MM.1S (cell line): ENCODE data around the gene HSPB9.

Source experiments
- EZH2 ChIP-seq: fragments of 300-600 bp; sonication (generic); optimal IDR thresholded peaks from 2 replicates; pipeline ENCODE3; 2017; ENCODE audit warnings: low read depth, mild to moderate bottlenecking, antibody characterized with exemption, low read length, mixed read lengths
- EZH2phosphoT487 ChIP-seq: fragments of 300-600 bp; sonication (generic); IDR thresholded peaks from 2 replicates; pipeline ENCODE4 v1.6.1; 2018; ENCODE audit warnings: antibody characterized with exemption, low read length
- TF ChIP-seq, protein P1 (sequence below): fragments of 300-600 bp; sonication (generic); IDR thresholded peaks from 2 replicates; pipeline ENCODE4 v1.5.1; 2016; ENCODE audit warnings: antibody characterized with exemption, low read length, mixed read lengths

DNA sequence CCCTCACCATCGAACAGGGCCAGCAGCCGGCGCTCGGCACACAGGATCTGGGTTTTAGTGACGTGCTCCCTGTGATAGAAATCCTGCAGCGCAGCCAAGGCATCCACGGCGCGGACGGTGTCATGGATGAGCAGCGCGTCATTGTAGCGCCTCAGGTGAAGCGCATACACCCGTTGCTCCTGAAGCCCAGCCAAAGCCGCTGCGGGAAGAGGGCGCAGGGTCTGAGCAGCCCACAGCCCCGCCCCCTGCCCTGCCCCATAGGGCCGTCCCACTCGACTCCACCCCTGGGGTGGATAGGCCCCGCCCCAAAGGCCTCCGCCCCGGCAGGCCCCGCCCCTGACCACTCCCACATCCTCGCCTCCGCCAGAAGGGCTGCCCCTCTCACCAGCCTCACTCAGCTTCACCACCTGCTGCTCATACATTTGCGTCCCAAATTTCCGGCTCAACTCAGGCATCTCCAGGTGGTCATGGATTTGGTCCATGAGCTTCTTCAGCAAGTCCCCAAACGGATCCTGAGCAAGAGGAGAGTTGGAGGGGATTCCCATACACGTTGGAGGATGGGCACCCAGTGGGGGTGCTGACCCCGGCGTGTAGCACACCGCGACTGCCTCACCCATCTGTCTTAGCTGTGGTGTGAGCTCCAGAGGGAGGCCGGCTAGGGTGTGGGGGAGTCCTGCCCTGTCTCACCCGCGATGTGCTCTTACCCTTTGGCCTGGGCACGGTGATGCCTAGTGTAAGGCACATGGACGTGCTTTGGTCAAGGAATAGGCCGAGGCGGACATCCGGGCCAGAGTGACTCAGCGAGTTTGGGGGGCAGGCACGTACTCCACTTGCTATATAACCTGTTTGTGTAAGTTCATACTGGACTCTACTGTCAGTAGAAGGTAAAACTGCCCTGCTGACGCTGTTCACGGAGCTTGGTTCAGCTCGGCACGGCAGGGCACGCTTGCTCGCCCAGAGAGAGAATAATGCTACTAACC is 14.7 kb upstream of the HSPB9 start:
- TF ChIP-seq, protein P1, sequence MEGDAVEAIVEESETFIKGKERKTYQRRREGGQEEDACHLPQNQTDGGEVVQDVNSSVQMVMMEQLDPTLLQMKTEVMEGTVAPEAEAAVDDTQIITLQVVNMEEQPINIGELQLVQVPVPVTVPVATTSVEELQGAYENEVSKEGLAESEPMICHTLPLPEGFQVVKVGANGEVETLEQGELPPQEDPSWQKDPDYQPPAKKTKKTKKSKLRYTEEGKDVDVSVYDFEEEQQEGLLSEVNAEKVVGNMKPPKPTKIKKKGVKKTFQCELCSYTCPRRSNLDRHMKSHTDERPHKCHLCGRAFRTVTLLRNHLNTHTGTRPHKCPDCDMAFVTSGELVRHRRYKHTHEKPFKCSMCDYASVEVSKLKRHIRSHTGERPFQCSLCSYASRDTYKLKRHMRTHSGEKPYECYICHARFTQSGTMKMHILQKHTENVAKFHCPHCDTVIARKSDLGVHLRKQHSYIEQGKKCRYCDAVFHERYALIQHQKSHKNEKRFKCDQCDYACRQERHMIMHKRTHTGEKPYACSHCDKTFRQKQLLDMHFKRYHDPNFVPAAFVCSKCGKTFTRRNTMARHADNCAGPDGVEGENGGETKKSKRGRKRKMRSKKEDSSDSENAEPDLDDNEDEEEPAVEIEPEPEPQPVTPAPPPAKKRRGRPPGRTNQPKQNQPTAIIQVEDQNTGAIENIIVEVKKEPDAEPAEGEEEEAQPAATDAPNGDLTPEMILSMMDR, result no peak
- TF ChIP-seq EZH2 (no peak), EZH2phosphoT487 (no peak)
